GM18499 (cell line): ENCODE results near the gene PEX7.
"Not testable (repeated sequence)": the region's sequence is repeated elsewhere in the genome, so short reads cannot be mapped to it uniquely, and the experiment has no call there.

Source experiments
- ATAC-seq: cut with Tn5 transposase; IDR thresholded peaks from one replicate; pipeline ENCODE4 v1.9.1; 2021; ENCODE audit warnings: moderate number of reproducible peaks; ENCODE audit not compliant: insufficient read depth, unreplicated experiment

The PEX7 gene

DNA sequence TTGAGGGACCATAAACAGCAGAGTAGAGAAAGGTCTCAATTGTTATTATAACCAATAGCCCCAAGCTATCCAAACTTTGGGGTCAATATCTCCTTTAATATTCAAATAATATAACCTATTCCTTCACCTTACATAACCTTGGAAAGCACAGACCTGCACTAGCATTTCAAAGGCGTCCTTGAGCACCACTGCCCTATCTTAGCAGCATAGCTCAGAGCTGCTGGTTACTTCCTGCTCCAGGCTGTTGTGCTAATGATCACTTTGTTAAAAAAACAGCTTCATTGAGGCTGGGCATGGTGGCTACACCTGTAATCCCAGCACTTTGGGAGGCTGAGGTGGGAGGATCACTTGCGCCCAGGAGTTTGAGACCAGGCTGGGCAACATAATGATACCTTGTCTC, 110.2 kb downstream of the PEX7 start:
- no peak for ATAC-seq

- no peak for ATAC-seq
Observed at GRCh38 chr6:136945072-136945471, 122.7 kb downstream of the PEX7 start.

- no peak for ATAC-seq
Observed at GRCh38 chr6:136945711-136946121, 123.3 kb downstream of the PEX7 start.

DNA sequence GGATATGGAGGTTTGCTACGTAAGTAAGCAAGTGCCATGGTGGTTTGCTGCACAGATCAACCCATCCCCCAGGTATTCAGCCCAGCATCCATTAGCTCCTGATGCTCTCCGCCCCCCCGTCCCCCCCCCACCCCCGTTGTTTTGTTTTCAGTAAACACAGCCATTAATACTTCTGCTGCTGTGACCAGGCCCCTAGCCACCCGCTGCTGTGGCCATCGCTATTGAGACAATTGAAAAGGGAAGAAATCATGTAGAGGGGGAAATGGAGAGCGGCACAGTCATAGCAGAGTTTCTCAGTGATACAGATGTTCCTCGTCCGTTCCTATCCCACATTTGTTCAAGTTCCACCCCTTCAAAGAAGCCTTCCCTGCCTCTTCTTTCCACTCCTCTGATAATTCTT, 124.6 kb downstream of the PEX7 start:
- ATAC-seq: no peak

DNA sequence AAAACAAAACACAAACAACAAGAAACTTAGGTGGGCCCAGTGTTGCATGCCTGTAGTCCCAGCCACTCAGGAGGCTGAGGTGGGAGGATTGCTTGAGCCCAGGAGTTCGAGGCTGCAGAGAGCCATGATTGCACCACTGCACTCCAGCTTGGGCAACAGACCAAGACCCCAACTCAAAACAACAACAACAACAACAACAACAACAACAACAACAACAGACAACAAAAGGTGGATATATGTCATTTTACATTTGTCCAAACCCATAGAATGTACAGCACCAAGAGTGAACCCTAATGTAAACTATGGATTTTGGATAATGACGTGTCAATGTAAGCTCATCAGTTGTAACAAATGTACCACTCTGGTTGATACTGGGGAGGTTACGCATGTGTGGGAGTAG, 127.6 kb downstream of the PEX7 start:
- not testable (repeated sequence) for ATAC-seq

DNA sequence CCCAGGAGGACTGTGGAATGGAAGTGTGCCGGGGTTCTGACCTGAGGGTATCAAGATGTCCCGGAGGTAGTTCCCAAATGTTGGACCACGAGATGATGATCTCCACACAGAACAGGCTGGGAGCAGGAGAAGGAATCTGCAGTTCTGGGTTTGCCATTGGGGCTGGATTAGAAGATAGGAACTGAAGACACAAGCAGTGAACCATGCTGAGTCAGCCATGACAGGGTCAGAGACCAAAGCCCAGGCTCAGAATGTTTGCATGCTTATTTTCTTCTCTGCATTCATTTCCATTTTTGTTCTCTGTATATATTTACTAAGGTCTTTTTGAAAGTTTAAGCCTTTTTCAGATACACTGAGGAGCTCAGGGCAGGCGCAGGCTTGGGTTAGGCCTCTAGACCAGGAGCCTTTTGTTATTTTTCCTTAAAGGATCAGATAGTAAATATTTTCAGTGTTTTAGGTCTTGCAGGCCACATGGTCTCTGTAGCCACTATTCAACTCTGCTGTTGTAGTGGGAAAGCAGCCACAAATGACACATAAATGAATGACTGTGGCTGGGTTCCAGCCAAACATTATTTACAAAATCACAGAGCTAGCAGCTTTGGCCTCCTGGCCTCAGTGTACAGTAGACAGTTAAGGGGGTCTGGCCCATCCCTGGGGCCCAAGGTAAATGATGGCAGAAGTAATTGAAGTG, 128.2 kb downstream of the PEX7 start:
- no peak for ATAC-seq

DNA sequence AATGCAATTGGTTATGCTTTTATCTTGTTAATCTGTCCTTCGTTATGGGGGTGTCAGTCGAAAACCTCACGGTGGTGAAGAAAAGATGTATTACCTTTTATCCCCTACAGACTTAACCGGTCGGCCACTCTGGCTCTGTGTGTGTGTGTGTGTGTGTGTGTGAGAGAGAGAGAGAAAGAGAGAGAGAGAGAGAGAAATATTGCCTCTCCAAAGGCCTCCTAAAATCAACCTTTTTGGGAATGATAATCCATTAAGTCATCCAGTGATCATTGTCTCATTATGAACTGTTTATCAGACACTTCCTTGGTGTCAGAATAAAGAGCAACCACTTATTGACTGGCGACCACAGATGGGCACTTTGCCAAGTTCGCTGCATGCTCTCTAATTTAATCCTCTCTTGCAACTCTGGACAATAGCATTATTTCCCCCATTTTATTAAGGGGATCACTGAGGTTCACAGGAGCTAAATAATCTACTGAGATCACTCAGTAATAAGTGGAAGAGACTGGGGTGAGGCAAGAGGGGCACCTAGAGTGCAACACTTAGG, 130.4 kb downstream of the PEX7 start:
- no peak for ATAC-seq

DNA sequence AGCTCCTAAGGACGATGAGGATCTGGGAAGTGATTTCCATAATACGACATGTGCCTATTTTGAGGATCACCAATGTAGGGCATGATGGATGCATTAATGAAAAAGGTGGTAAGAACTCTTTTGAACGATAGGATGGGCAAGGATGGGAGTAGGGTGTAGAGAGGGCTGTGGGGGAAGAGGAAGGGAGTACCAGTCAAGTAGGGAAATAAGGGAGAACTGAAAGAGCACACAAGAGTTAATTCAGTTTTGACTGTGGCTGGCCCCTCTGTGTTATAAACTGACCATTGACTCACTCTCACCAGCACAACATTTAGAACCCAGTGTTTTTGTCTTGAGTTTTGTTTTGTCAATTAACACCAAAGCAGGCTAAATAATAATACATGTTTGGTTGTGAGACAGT, 132.7 kb downstream of the PEX7 start:
- no peak for ATAC-seq

DNA sequence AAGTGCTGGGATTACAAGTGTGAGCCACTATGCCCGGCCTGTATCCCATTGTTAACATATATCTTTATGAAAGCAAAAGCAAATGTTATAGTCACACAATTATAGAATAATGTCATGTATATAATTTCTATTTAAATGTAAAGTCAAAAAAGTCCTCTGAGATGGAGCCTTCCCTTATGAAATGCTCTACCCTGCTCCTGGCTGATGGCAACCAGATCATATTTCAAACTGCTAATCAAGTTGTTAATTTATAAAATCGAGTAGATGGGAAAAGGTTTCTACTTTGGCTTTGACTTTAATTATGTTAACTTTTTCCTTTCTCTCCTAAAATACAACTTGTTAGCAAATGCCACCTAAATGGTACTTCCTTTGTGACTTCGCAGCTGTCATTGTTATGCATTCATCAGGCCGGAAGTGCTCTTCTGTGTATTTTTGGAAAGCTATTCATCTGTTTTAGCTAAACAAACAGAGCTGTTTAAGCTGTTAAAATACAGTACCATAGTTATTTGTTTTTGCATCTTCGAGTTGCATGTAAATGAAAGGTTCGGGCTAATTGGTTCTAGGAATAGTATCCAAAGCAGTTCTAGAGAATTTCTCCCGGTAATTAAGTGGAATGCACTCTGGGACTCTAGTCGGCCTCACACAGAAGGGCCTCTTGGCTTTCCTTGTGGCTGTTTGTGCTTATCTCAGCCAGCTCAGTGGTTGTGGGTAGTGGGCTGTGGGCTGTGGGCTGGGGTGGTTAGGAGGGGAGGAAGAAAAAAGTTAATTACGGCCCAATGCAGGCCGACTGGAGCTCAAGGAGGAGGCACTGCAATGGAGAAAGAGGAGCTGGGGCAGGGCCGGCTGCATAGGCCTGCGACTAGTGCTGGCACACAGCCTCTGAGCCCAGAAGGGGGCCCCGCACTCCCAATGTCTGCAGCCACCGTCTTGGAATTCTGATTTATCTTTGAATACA, 134.5 kb downstream of the PEX7 start:
- no peak for ATAC-seq

- no peak for ATAC-seq
Observed at GRCh38 chr6:136958168-136958567, 135.8 kb downstream of the PEX7 start.

DNA sequence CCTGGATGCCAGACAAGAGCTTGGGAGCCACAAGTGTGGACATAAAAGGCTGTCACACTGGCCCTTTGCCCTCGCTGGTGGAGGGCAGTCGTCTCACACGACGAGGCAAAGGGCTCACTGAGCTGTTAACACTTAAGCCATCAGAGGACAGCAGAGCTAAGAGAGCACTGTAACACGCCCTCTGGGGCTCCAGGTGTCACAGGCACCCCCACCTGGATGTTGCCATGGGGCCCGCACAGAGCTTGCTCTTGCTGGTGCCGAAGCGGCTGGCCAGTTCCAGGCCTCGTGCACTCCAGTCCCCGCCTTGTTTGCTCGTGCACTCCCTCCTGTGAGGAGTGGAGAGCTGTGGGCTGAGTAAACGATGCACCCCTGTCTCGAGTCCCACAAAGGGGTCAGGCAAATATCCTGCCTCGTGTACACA, 137.1 kb downstream of the PEX7 start:
- ATAC-seq: no peak

GRCh38 chr6:136959935-136960334, 137.5 kb downstream of the PEX7 start:
- not testable (repeated sequence) for ATAC-seq

GRCh38 chr6:136960781-136961180, 138.4 kb downstream of the PEX7 start:
- no peak for ATAC-seq

DNA sequence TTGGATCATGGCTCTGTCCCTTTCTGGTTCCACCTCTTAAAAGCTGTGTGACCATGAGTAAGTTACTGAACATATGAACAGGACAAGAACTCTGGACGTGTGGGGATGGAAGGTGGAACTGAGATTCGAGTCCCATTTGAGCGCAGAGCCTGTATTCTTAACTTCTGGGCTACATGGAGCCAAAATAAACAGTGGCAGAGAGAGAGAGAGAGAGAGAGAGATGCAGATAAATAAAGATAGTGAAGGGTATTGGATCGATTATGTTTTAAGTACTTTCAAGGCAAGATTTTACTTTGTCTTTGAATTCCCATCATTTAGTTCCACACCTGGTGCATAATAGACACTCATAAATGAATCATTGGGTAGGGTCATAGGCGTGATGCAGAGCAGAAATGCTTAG, 139.5 kb downstream of the PEX7 start:
- ATAC-seq: no peak

DNA sequence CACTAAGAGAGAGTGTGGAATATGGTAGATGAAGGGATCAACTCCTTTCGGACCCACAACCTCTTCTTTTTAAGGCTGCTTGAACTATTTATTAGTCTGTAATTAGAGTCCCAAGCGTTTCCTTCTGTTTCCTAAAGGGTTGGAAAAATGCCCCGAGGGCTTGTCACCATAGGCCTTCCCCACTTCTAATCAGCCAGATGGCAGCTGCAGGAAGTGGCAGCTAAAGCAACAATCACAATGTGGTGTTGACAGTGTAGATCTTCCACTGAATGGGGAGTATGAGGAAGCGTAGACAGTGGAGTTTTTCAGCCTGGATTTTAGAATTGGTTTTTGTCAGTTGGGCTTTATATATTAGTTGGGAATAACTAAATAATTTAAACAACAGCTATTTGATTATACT, 140.3 kb downstream of the PEX7 start:
- ATAC-seq: no peak

DNA sequence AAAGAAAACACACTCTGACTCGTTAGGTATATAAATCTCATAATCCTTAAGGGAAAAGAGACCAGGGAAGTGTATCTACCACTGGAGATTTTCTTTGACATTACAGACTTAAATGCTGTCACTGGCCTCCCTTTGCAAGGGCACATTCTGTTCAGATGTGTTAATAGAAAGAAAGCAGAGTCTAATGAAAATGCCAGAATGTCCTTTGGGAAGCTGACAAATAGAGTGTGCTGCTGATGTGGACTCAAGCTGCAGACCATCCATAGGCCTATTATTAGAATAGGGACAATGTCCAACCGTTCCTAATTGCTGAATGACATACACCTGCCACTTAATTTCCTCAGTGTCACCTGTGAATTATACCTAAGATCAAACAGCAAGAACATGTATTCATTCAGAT, 140.9 kb downstream of the PEX7 start:
- ATAC-seq: no peak
